DMS114 treated with DMSO at 0.1 percent for 48 hours (cell line): ENCODE results near the gene SKA3.
"Not testable (repeated sequence)": the region's sequence is repeated elsewhere in the genome, so short reads cannot be mapped to it uniquely, and the experiment has no call there.

Experiments
- DNase-seq: peaks from one replicate; lab custom pipeline; 2025; ENCODE audit not compliant: unreplicated experiment; lab: John Stamatoyannopoulos, UW

SKA3 gene

GRCh38 chr13:21171420-21171819 is 4.9 kb downstream of the SKA3 start:
- no peak for DNase-seq

GRCh38 chr13:21165606-21166005 is 10.7 kb downstream of the SKA3 start:
- DNase-seq = not testable (repeated sequence)

- no peak for DNase-seq
Measured at GRCh38 chr13:21164631-21165030, 11.7 kb downstream of the SKA3 start.

- no peak for DNase-seq
Measured at GRCh38 chr13:21152251-21152899, 24.0 kb downstream of the SKA3 start.

GRCh38 chr13:21150013-21150412 is 26.3 kb downstream of the SKA3 start:
- DNase-seq = no peak

GRCh38 chr13:21149568-21149967 is 26.8 kb downstream of the SKA3 start:
- no peak for DNase-seq

GRCh38 chr13:21148557-21149258 is 27.6 kb downstream of the SKA3 start:
- peak; percentile 60 for DNase-seq

GRCh38 chr13:21147827-21148226 is 28.5 kb downstream of the SKA3 start:
- DNase-seq = peak; percentile 42

- DNase-seq = no peak
Measured at GRCh38 chr13:21142766-21143165, 33.6 kb downstream of the SKA3 start.

GRCh38 chr13:21139374-21139773 is 37.0 kb downstream of the SKA3 start:
- DNase-seq = no peak

GRCh38 chr13:21138561-21138960 is 37.8 kb downstream of the SKA3 start:
- DNase-seq = no peak

- no peak for DNase-seq
Measured at GRCh38 chr13:21137696-21138095, 38.7 kb downstream of the SKA3 start.

GRCh38 chr13:21135833-21136232 is 40.5 kb downstream of the SKA3 start:
- not testable (repeated sequence) for DNase-seq

GRCh38 chr13:21134475-21134874 is 41.9 kb downstream of the SKA3 start:
- no peak for DNase-seq

GRCh38 chr13:21133077-21133476 is 43.3 kb downstream of the SKA3 start:
- no peak for DNase-seq

- DNase-seq = no peak
Measured at GRCh38 chr13:21130116-21130515, 46.2 kb downstream of the SKA3 start.

- no peak for DNase-seq
Measured at GRCh38 chr13:21124852-21125251, 51.5 kb downstream of the SKA3 start.

GRCh38 chr13:21123956-21124355 is 52.4 kb downstream of the SKA3 start:
- no peak for DNase-seq

- DNase-seq = no peak
Measured at GRCh38 chr13:21121616-21122015, 54.7 kb downstream of the SKA3 start.

GRCh38 chr13:21120191-21120590 is 56.2 kb downstream of the SKA3 start:
- DNase-seq = no peak

GRCh38 chr13:21119526-21119925 is 56.8 kb downstream of the SKA3 start:
- DNase-seq = no peak

- DNase-seq = no peak
Measured at GRCh38 chr13:21118180-21118579, 58.2 kb downstream of the SKA3 start.
